Fibroblast of the aortic adventitia (primary cell): ENCODE data around the gene CCDC85B. TPM values are rescaled to one million over a fixed set of nuclear protein-coding genes. Genes with fewer than 3 reads are reported as not detected.

ENCODE experiments used
- DNase-seq: peaks from one replicate; pipeline ENCODE4 v3.0.0-alpha.2; 2010; ENCODE audit warnings: low read depth
- H3K4me3 ChIP-seq: 2 replicates; pipeline ENCODE4 v1.5.1; 2011; ENCODE audit warnings: low read depth, mild to moderate bottlenecking, control low read depth, low read length, moderate library complexity
- CTCF ChIP-seq: IDR thresholded peaks from 2 replicates; pipeline ENCODE4 v1.5.1; 2011; ENCODE audit warnings: mild to moderate bottlenecking, low read length, control low read depth, inconsistent platforms; ENCODE audit not compliant: insufficient read depth
- total RNA-seq: library from RNA; depleted of rRNA; stranded (reverse); fragments of >200 nt; gene quantifications from 2 replicates; pipeline ENCODE4 v1.2.3, GENCODE V29; 2012; ENCODE audit warnings: low replicate concordance

Gene CCDC85B
- total RNA-seq, 1 donor, result 75.0 TPM

GRCh38 chr11:65931773-65932557 is 41.5 kb downstream of the CCDC85B start:
- DNase-seq, result no peak
- H3K4me3 ChIP-seq, result no peak overlapping the region
- TF ChIP-seq CTCF, result peak; percentile 5

- no peak for DNase-seq
- no peak for TF ChIP-seq CTCF
- no peak overlapping the region for H3K4me3 ChIP-seq
Observed at GRCh38 chr11:65932558-65932919, 42.1 kb downstream of the CCDC85B start.

GRCh38 chr11:65934014-65934413 is 43.5 kb downstream of the CCDC85B start:
- peak; percentile 5 for TF ChIP-seq CTCF
- no peak overlapping the region for H3K4me3 ChIP-seq
- peak; percentile 55 for DNase-seq

DNA sequence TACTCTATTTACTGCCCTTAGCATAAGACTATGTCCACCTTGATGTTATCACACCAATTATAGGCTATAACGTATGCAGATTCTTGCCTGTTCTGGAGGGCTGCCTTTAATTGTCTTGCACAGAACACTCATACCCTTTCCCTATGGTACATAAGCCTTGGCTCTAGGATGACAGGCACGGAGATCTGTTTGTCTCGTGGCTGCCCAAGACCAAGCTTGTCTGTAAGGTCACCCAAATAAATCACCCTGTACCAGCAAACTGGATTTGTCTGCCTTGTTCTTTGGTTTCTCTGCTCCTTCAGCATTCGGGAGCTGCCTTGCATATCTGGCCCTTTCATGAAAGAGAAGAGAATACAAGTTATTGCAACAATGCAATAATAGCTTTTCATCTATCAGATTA is 47.3 kb downstream of the CCDC85B start:
- no peak for TF ChIP-seq CTCF
- DNase-seq, result no peak

More for the DNA sequence above, 47.3 kb downstream of the CCDC85B start:
- no peak overlapping the region for H3K4me3 ChIP-seq

Other genes with a start within 250 kb of the CCDC85B start
- 10.2 and 39.5 TPM in 2 replicates for gene RELA, start 227.8 kb upstream of the CCDC85B start, total RNA-seq
- gene KAT5, start 178.4 kb upstream of the CCDC85B start, total RNA-seq, result 35.9 and 59.1 TPM in 2 replicates
- gene RNASEH2C, start 169.9 kb upstream of the CCDC85B start, total RNA-seq, result 44.6 and 49.6 TPM in 2 replicates
- gene AP5B1, start 109.7 kb upstream of the CCDC85B start, total RNA-seq, result 11.5 and 14.4 TPM in 2 replicates
- not detected in 2 replicates for gene OVOL1, start 103.6 kb upstream of the CCDC85B start, total RNA-seq
- gene SNX32, start 56.7 kb upstream of the CCDC85B start, total RNA-seq, result 1.6 and 3.3 TPM in 2 replicates
- 673 and 713 TPM in 2 replicates for gene CFL1, start 32.5 kb upstream of the CCDC85B start, total RNA-seq
- gene MUS81, start 30.2 kb upstream of the CCDC85B start, total RNA-seq, result 26.3 and 31.8 TPM in 2 replicates
- 57.3 and 105 TPM in 2 replicates for gene EFEMP2, start 17.9 kb upstream of the CCDC85B start, total RNA-seq
- gene CTSW, start 10.8 kb upstream of the CCDC85B start, total RNA-seq, result not detected in 2 replicates
- gene FIBP, start 2.2 kb upstream of the CCDC85B start, total RNA-seq, result 71.7 and 157 TPM in 2 replicates
- gene FOSL1, start 9.7 kb downstream of the CCDC85B start, total RNA-seq, result 11.4 and 73.9 TPM in 2 replicates
- gene C11orf68, start 28.4 kb downstream of the CCDC85B start, total RNA-seq, result 9.6 and 44.8 TPM in 2 replicates
- 155 and 317 TPM in 2 replicates for gene DRAP1, start 28.8 kb downstream of the CCDC85B start, total RNA-seq
- gene TSGA10IP, start 54.8 kb downstream of the CCDC85B start, total RNA-seq, result not detected in 2 replicates
- gene SART1, start 71.1 kb downstream of the CCDC85B start, total RNA-seq, result 22.7 and 71.2 TPM in 2 replicates
- gene EIF1AD, start 111.5 kb downstream of the CCDC85B start, total RNA-seq, result 21.9 and 26.4 TPM in 2 replicates
- 44.1 and 57.7 TPM in 2 replicates for gene BANF1, start 111.8 kb downstream of the CCDC85B start, total RNA-seq
- 1.7 TPM in 1 of 2 replicates, not detected in the other for gene CST6, start 121.3 kb downstream of the CCDC85B start, total RNA-seq
- gene CATSPER1, start 135.8 kb downstream of the CCDC85B start, total RNA-seq, result not detected in 2 replicates
- gene GAL3ST3, start 158.5 kb downstream of the CCDC85B start, total RNA-seq, result not detected in 2 replicates
- gene SF3B2, start 161.7 kb downstream of the CCDC85B start, total RNA-seq, result 158 and 255 TPM in 2 replicates
- 18.6 and 31.5 TPM in 2 replicates for gene PACS1, start 179.6 kb downstream of the CCDC85B start, total RNA-seq